ENCODE results near the gene SEPTIN3.

DNA sequence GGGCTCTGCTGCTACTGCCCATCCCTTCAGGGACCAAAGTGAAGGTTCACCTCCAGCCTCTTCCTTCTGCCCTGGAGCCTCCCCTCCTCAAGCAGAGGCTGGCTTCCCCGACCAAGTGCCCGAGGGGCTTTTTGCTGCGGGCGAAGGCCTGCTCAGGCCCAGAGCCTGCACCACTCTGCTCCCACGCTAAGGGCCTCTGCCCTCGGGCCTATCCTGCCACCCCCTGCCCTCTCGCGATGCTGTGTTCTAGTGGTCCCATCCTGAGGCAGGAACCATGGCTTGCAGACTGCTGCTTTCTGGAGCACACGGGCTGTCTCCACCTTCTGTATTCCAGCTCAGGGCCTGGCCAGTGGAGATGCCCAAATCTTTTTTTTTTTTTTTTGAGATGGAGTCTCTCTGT is 33.7 kb upstream of the SEPTIN3 start:
- TF ChIP-seq TAF1 (IDR thresholded peaks at IDR 0.05; ENCODE audit: borderline replicate concordance, insufficient read depth, low read length) (no peak), POLR2AphosphoS5 (IDR thresholded peaks at IDR 0.05; ENCODE audit: low read depth, low read length) (no peak)
